Hair follicular keratinocyte (primary cell): ENCODE data around the gene SAG. TPM values are rescaled to one million over a fixed set of nuclear protein-coding genes. Genes with fewer than 3 reads are reported as not detected.

Experiments
- total RNA-seq: library from RNA; depleted of rRNA; stranded (reverse); fragments of >200 nt; gene quantifications from 2 replicates; pipeline ENCODE4 v1.2.3, GENCODE V29; 2015

The SAG gene
- total RNA-seq: not detected in 2 replicates

GRCh38 chr2:233307565-233307964 is at the start of gene SAG:
TSS of gene SAG (plus strand) at chr2:233307816. CDS start at chr2:233309190, 1,374 bp downstream.

GRCh38 chr2:233353769-233354499 is 46.3 kb downstream of the SAG start, which contains the start of gene DGKD:
TSS of gene DGKD (plus strand) at chr2:233354494. CDS start at chr2:233354519, 25 bp downstream.

Other genes with a start within 250 kb of the SAG start
- gene INPP5D, start 247.5 kb upstream of the SAG start, total RNA-seq: 21.6 and 27.3 TPM in 2 replicates
- 16.6 and 27.1 TPM in 2 replicates for gene ATG16L1, start 56.1 kb upstream of the SAG start, total RNA-seq
- 4.2 and 4.9 TPM in 2 replicates for gene DGKD, start 46.7 kb downstream of the SAG start, total RNA-seq